NK-92 (cell line): ENCODE data around the gene VNN1.
"Not testable (repeated sequence)": the region's sequence is repeated elsewhere in the genome, so short reads cannot be mapped to it uniquely, and the experiment has no call there.

Source experiments
- DNase-seq: peaks from one replicate; lab custom pipeline; 2025; ENCODE audit not compliant: unreplicated experiment; lab: John Stamatoyannopoulos, UW

The VNN1 gene

DNA sequence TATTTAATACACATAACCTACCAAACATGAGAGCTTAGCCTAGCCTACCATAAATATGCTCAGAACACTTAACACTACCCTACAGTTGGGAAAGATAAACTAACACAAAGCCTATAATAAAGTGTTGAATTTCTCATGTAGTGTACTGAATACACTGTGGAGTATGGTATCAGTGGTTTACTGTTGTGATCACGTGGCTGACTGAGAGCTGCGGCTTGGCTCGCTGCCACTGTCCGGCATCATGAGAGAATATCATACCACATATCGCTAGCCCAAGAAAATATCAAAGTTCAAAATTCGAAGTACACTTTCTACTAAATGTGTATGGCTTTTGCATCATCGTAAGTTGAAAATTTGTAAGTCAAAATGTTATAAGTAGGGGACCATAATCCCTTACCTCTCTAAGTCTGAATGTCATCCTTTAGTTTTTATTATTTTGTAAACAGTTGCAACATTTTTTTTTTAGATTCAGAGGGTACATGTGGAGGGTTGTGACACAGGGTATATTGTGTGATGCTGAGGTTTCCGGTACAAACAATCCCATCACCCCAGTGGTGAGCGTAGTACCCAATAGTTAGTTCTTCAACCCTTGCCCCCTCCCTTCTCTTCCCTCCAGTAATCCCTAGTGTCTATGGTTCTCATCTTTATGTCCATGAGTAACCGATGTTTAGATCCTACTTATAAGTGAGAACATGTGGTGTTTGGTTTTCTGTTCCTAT, 40.3 kb downstream of the VNN1 start:
- no peak for DNase-seq

DNA sequence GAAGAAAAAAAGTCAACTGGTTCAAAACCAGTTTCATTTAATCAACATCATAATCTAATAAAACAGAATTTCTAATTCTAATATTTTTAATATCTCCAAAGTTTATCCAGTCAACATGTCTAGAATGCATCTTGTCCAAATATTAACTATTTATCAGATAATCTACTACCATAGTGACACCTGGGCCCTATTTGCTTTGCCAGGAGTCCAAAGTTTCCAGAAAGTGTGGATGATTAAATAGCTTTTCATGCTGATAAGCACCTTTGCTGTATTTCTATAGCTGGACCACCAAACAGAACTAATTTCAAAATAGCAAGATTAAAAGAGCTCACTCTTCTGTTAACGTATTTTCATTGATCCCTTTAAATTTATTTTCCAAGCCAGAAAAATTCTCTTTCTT, 42.6 kb downstream of the VNN1 start:
- DNase-seq = no peak

DNA sequence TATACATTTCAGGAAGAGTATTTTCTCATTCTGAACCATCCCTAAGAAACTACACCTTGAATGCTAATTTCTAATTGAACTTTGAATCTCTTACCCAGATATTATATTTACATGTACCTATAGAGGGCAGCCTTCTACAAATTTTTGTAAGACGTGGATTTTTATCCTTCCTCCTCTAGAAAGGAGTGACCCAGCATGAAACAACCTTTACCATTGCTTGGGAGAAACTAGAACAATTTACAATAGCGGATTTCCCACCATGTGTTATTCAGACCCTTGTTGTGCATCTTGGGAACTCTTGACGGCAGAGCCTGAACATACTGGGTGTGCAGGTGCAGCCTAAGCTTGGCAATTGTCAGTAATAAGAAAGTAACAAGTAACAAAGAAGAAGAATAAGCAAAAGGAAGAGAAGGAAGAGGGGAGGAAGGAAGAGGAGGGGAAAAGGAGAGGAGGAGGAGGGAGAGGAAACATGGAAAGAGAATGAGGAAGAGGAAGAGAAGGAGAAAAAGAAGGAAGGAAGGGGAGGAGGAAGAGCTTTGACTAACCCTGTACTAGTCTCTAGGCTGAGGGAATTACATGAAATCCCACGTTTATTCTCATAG, 44.1 kb downstream of the VNN1 start:
- DNase-seq = no peak

DNA sequence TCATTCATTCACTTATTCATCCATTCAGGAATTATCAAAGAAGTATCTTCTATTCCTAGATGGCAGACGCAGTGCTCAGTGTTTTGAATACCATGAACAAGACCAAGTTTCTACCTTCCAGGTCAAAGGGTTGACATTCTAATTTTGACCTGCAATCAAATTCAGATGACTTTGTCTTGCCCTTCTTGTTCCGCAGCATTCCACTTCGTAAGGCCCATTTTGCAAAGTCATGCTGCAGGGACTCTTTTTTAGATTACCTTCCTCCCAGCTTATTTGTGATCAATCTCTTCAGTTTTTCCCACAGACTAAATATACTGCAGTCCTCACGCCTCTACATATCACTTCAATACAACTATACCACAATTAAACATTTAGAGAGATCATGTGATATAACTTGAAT, 47.7 kb downstream of the VNN1 start:
- no peak for DNase-seq

DNA sequence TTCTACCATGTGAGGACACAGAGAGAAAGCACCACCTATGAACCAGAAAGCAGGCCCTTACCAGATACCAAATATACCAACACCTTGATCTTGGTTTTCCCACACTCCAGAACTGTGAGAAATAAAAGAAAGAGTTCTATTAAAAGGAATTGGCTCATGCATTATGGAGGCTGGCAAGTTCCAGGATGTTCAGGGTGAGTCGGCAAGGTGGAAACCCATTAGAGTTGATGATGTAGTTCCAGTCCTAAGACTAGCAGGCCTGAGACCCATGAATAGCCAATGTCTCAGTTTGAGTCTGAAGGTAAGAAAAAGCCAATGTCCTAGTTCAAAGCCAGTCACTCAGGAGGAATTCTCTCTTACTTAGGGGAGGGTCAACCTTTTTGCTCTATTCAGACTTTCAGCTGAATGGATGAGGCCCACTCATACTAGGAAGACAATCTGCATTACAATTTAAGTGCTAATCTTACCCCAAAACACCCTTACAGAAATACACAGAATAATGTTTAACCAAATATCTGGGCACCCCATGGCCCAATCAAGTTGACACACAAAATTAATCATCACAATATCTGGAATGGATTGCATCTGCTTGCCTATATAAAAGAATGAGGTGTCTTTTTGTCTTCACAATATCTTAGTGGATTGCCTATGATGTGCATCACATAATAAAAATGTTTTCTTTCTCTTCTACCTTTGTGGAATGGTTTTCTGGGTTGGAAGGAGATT, 49.4 kb downstream of the VNN1 start:
- no peak for DNase-seq

DNA sequence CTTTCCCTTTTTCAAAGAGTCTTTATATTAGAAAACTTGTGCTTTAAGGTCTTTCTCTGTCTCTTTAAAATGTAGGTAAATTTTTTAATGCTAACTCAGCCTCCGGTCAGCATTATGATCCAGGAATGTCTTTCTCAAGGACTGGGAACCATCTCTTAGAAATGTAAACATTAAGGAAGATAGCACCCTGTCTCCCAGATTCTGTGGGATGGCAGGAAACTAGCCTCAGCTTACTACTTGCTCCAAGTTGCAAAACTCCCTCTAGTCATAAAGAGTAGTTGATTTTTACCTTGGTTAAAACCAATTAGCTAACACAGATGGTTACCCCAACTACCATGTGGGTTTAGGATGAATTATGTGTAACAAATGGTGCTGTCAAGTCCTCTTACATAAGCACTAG, 50.2 kb downstream of the VNN1 start:
- DNase-seq = no peak

DNA sequence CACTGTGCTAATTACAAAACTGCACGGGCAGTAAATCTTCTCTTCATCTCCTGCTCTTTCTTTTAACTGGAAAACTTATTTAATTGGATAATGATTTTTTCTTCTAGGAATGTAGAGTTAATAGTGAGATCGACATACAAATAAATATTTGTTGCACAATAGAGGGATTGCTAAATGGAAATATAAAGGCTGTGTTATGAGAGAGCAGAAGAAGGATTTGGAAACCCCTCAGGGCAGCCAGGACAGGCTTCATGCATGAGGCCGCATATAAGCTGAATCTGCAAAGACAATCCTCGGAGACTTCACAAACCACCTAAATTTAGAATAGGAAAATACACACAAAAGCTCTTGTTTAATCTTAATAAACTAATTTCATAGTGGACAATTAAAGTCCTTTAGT, 51.9 kb downstream of the VNN1 start:
- no peak for DNase-seq

DNA sequence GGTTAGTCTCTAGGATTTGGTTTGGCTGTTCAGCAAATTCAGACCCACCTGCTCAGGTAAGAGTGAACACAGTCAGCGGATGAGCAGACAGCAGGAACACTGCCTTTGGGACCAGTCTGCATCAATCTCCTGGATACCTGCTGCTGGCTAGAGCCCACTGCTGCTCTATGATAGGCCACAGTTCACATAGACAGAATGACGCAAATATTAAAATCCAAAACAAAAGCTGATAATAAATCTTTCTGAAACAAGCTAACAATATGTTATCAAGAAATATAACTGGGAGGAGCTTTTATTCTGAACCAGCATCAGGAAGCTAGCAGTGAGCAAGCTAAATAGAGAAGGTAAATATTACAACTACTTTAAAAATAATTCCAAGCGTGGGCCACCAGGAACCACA, 54.8 kb downstream of the VNN1 start, which contains the start of gene TAAR1:
TSS of gene TAAR1 (minus strand) at position 101 of the 400 bp plus-strand sequence. CDS start 13,179 bp downstream, outside the sequence.
- no peak for DNase-seq

DNA sequence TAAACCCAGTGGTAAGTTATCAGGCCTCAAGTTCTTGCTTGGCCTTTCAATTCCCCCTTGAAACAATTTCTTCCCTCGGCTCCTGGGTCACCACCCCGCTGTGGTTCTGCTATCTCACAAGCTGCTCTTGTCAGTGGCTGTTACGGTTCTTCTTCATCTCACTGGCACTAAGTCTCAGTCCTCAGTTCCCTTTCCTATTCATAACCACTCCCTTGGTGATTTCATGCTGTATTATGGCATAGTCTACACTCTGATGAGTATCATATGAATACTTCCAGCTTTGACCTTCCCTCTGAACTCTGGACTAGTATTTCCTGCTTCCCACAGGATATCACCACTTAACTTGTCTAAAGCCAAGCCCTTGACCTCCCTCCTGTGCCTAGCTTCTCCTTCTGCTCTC, 62.8 kb downstream of the VNN1 start:
- DNase-seq = no peak

DNA sequence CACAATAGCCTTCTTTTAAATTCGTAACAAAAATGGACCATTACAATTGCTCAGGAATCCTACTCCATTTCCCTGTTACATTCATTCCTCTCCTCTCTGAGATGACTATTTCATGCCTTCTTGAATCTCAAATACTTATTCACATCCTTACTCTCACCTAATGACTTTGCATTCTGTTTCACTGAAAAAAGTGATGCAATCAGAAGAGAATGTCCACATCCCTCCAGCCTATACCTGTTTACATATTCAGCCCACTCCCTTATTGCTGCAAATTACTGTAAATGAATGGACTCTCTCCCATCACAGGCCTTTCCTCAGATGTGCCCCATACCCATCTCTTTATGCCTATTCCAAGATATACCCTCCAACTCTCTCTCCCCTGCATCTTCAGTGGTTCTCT, 63.4 kb downstream of the VNN1 start:
- no peak for DNase-seq

DNA sequence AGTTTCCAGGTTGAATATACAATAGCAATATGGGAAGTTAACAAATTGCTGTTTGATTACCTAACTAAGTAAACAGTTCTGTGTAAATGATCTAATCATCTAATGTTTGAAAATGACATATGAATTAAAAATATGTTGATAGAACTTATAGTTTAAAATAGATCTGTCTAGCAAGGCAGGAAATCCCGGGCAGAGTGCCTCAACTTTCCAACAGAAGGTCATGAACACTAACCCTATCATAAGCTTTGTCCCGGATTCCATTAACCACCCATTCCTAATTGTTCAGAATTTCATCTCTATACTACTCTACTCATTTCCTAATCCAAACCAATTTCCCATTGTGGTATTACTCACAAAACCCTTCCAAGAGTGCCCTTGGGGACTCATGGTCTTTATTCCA, 65.0 kb downstream of the VNN1 start:
- no peak for DNase-seq

DNA sequence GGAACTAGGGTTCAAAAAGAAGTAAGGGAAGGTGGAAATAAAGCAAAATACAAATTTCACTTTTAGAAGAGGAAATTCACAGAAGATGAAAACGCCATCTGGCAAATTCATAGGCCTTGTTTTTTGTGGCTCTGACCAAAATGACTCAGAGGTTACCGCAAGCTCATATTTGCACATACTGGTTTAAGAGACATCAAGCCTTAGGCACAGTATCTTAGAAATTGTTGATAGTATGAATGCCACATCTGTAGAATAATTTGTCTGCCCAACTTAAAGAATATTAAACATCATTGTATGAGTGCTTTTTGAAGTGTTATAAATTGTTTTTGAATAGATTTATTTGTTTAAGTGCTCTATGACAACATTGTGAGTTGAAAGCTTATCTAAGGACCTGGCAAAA, 65.5 kb downstream of the VNN1 start:
- DNase-seq = no peak

DNA sequence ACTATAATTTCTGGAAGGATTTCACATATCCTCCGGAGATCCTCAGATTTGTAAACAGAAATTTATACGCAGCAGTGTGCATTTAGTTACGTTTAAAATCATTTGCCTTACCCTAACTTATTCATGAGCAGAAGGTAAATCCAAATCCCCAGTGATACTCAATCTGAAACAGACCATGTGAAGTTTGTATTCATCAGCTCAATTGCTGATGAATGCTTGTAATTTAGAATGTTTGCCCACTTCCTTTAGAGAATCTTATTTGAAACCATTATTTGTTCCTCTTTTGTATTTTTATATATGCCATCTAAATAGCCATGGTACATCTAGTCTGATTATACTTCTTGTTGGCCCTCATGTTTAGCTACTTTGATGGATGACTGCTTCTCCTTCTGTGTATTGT, 70.3 kb downstream of the VNN1 start:
- no peak for DNase-seq

DNA sequence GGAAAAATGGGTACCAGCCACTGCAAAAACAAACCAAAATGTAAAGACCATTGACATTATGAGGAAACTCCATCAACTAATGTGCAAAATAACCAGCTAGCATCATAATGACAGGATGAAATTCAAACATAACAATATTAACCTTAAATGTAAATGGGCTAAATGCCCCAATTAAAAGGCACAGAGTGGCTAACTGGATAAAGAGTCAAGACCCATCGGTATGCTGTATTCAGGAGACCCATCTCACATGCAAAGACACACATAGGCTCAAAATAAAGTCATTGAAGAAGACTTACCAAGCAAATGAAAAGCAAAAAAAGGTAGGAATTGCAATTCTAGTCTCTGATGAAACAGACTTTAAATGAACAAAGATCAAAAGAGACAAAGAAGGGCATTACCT, 76.7 kb downstream of the VNN1 start:
- DNase-seq = not testable (repeated sequence)

DNA sequence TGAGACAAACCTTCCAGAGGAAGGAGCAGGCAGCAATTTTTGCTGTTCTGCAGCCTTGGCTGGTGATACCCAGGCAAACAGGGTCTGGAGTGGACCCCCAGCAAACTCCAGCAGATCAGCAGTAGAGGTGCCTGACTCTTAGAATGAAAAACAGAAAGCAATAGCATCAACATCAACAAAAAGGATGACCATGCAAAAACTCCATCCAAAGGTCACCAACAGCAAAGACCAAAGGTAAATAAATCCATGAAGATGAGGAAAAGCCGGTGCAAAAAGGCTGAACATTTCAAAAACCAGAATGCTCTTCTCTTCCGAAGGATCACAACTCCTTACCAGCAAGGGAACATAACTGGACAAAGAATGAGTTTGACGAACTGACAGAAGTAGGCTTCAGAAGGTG, 77.9 kb downstream of the VNN1 start:
- not testable (repeated sequence) for DNase-seq

DNA sequence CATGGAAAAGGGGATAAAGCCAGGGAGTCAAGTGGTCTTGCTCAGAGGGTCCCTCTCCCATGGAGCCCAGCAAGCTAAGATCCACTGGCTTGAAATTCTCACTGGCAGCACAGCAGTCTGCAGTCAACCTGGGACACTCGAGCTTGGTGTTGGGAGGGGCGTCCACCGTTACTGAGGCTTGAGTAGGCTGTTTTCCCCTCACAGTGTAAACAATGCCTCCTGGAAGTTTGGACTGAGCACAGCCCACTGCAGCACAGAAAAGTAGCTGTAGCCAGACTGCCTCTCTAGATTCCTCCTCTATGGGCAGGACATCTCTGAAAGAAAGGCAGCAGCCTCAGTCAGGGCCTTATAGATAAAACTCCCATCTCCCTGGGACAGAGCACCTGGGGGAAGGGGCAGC, 78.6 kb downstream of the VNN1 start:
- DNase-seq = not testable (repeated sequence)

DNA sequence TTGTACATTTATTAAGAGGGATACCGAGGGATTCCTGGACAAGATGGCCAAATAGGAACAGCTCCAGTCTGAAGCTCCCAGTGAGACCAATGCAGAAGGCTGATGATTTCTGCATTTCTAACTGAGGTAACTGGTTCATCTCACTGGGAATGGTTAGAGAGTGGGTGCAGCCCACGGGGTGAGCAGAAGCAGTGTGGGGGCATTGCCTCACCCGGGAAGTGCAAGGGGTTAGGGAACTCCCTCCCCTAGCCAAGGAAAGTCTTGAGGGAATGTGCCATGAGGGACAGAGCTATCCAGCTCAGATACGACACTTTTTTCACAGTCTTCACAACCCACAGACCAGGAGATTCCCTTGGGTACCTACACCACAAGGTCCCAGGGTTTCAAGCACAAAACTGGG, 79.1 kb downstream of the VNN1 start:
- DNase-seq = no peak

DNA sequence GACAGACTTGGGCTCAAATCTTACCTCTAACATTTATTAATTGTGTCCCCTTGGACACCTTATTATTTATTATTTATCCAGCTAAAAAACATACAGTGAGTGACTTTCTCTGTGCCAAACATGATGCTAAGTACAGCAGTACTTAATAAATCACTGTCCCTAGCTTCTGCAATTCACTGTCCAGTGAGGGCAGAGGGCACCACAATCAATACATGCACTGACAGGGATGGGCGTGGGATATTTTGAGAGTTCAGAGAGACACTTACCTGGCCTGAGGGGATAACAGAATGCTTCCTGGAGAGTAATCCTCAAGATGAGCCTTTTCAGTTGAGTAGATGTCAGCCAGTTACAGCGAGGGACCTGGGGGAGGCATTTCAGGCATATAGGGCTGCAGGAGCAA, 80.5 kb downstream of the VNN1 start:
- DNase-seq = no peak
